T-helper 1 cell treated with Interleukin-12 subunit alpha and Interleukin-12 subunit beta and Interleukin-4 antibody, amounts not matched to agents 30 ng/mL and 1 ng/mL, for 36 hours (primary cell): ENCODE results near the gene EPG5. TPM values are rescaled to one million over a fixed set of nuclear protein-coding genes. Genes with fewer than 3 reads are reported as not detected.

Source experiments
- intact Hi-C: fragments of 100-400 bp; cut with micrococcal nuclease; formaldehyde crosslinking; loops from one replicate; pipeline ENCODE4 v1.15.1; 2024
- total RNA-seq: library from RNA; stranded (reverse); gene quantifications from 2 replicates; pipeline ENCODE4 v1.2.3, GENCODE V29; 2022

The EPG5 gene
- total RNA-seq, 1 donor from 2014 or later, result 23.9 TPM

GRCh38 chr18:45926691-45927090 lies 40.4 kb downstream of the EPG5 start:
- intact Hi-C loops, result no loop called here

GRCh38 chr18:45926085-45926484 lies 41.0 kb downstream of the EPG5 start:
- intact Hi-C loops, result no loop called here

- intact Hi-C loops, result no loop called here
Measured at GRCh38 chr18:45923138-45923537, 44.0 kb downstream of the EPG5 start.

- intact Hi-C loops, result no loop called here
Measured at GRCh38 chr18:45920367-45920766, 46.8 kb downstream of the EPG5 start.

GRCh38 chr18:45916302-45916701 lies 50.8 kb downstream of the EPG5 start:
- intact Hi-C loops, result no loop called here

- intact Hi-C loops, result no loop called here
Measured at GRCh38 chr18:45913276-45913675, 53.9 kb downstream of the EPG5 start.

- intact Hi-C loops, result loop anchor here (1.0 kb wide), 6 partner anchors 64 to 289 kb away; no protein-coding TSS in a partner anchor
Measured at GRCh38 chr18:45910405-45911023, 56.6 kb downstream of the EPG5 start.

- intact Hi-C loops, result no loop called here
Measured at GRCh38 chr18:45901654-45902210, 65.4 kb downstream of the EPG5 start.

- intact Hi-C loops, result no loop called here
Measured at GRCh38 chr18:45900623-45901022, 66.5 kb downstream of the EPG5 start.

GRCh38 chr18:45896991-45897390 lies 70.1 kb downstream of the EPG5 start:
- intact Hi-C loops, result no loop called here

GRCh38 chr18:45896452-45896851 lies 70.7 kb downstream of the EPG5 start:
- intact Hi-C loops, result no loop called here

- intact Hi-C loops, result no loop called here
Measured at GRCh38 chr18:45895339-45895738, 71.8 kb downstream of the EPG5 start.

- intact Hi-C loops, result no loop called here
Measured at GRCh38 chr18:45894818-45895217, 72.3 kb downstream of the EPG5 start.

GRCh38 chr18:45891806-45892205 lies 75.3 kb downstream of the EPG5 start:
- intact Hi-C loops, result no loop called here

- intact Hi-C loops, result no loop called here
Measured at GRCh38 chr18:45890606-45891005, 76.5 kb downstream of the EPG5 start.

GRCh38 chr18:45889419-45890064 lies 77.6 kb downstream of the EPG5 start:
- intact Hi-C loops, result no loop called here

GRCh38 chr18:45887585-45887984 lies 79.5 kb downstream of the EPG5 start:
- intact Hi-C loops, result no loop called here

- intact Hi-C loops, result loop anchor here (1.0 to 2.0 kb wide), 7 partner anchors 93 to 260 kb away; partner anchors contain the start of gene PSTPIP2
Measured at GRCh38 chr18:45880876-45881558, 86.1 kb downstream of the EPG5 start.

GRCh38 chr18:45879681-45880655 lies 87.2 kb downstream of the EPG5 start:
- intact Hi-C loops, result loop anchor here (1.0 to 10.0 kb wide), 8 partner anchors 94 to 1525 kb away; partner anchors contain the start of gene PSTPIP2

- intact Hi-C loops, result loop anchor here (10.0 kb wide), 1 partner anchor 1523 kb away; no protein-coding TSS in a partner anchor
Measured at GRCh38 chr18:45877403-45877802, 89.7 kb downstream of the EPG5 start.

- intact Hi-C loops, result loop anchor here (10.0 kb wide), 1 partner anchor 1521 kb away; no protein-coding TSS in a partner anchor
Measured at GRCh38 chr18:45876161-45876560, 91.0 kb downstream of the EPG5 start.
